Measurements from ENCODE around the gene NOC2L.
"Not testable (repeated sequence)": the region's sequence is repeated elsewhere in the genome, so short reads cannot be mapped to it uniquely, and the experiment has no call there.

The NOC2L gene

GRCh38 chr1:963746-964525, 4.9 kb upstream of the NOC2L start:
- in situ Hi-C loops (cut with MboI; ENCODE audit: low sequenced_read_pairs) = no loop called here

- in situ Hi-C loops (cut with MboI; ENCODE audit: low sequenced_read_pairs) = no loop called here
These were observed 4.2 kb upstream of the NOC2L start for GRCh38 chr1:963301-963651.

DNA sequence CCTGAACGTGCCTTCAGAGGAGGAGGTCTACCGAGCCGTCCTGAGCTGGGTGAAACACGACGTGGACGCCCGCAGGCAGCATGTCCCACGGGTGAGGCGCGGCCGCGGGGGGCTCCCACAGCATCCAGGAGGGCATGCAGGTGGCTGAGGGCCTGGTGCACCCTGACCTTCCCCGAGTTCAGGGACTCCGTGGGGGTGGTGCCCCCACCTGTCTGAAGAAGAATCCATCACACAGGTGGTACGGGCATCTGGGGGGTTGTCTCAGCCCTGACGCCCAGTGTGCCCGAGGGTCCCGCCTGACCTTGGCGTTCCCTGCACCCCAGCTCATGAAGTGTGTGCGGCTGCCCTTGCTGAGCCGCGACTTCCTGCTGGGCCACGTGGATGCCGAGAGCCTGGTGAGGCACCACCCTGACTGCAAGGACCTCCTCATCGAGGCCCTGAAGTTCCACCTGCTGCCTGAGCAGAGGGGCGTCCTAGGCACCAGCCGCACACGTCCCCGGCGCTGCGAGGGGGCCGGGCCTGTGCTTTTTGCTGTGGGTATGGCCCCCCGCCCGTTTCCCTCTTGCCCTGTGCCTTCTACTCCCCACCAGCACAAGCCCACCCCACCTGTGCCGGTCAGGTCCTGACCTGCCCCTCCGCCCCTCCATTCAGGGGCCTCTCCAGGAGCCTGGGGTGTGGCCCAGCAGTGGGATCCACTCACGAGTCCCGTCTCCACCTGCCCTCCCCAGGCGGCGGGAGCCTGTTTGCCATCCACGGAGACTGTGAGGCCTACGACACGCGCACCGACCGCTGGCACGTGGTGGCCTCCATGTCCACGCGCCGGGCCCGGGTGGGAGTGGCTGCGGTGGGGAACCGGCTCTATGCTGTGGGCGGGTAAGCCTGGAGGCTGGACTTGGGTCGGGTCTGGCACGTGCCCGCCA, 3.6 kb upstream of the NOC2L start:
- in situ Hi-C loops (cut with MboI; ENCODE audit: low sequenced_read_pairs) = no loop called here

DNA sequence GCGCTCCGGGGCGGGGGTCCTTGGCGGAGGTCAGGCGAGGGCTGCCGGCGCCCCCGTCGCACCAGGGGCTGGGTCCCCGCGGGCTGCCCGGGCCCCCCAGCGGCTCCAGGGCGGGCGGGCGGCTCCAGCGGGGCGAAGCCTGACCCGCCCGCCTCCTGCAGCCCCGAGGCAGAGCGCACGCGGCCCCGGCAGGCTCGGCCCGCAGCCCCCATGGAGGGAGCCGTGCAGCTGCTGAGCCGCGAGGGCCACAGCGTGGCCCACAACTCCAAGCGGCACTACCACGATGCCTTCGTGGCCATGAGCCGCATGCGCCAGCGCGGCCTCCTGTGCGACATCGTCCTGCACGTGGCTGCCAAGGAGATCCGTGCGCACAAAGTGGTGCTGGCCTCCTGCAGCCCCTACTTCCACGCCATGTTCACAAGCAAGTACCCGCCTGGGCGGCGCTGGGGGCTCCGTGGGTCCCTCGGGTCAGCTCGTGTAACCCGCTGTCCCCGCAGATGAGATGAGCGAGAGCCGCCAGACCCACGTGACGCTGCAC, 2.1 kb upstream of the NOC2L start:
- in situ Hi-C loops (cut with MboI; ENCODE audit: low sequenced_read_pairs) = no loop called here

DNA sequence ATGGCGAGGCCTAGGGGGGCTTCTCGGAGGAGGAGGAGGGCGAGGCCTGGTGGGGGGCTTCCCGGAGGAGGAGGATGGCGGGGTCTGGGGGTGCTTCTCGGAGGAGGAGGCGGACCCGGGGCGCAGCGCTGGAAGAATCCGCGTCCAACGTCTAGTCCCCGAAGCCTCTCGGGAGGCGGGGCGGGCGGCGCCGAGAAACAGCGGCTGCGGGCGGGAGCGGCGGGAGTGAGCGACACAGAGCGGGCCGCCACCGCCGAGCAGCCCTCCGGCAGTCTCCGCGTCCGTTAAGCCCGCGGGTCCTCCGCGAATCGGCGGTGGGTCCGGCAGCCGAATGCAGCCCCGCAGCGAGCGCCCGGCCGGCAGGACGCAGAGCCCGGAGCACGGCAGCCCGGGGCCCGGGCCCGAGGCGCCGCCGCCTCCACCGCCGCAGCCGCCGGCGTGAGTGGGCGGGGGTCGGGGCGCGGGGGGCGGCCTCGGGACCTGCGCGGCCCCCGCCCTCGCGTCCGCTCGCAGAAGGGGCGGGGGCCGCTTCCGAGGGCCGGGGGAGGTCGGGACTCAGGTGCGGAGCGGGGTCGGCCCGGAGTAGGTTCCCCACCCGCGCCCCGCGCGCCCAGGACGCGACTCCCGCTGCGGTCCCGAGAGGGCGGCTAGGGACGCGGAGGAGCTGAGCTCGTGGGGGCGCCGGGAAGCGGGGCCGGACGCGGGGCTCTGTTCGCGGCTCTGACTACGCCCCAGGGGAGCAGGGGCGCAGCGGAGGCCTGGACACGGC, 1.5 kb upstream of the NOC2L start, which contains the start of gene KLHL17:
Gene KLHL17, plus strand, starts transcription at position 222 of the 769 bp plus-strand sequence. Its CDS starts 110 bp downstream, at position 332.
- in situ Hi-C loops (cut with MboI; ENCODE audit: low sequenced_read_pairs) = no loop called here

DNA sequence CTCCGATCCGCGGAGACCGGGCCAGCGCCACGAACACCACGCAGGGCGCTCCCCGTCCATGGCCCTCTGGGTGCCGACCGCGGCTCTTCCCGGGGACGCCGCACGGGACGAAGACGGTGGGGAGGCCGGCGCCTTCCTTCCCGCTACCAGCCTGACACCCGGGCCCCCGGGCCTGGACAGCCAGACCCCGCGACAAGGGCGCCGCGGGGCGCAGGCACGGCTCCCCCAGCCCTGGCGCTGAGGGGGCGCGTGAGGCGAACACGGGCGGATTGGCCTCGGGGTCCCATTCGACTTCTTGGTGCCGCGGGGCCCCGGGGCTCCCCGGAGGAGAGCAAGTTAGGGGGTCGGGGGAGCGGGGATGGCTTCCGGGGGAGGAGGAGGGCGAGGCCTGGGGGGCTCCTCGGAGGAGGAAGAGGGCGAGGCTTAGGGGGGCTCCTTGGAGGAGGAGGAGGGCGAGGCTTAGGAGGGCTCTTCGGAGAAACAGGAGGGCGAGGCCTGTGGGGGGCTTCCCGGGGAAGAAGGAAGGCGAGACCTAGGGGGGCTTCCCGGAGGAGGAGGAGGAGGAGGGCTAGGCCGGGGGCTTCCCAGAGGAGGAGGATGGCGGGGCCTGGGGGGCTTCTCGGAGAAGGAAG, 791 bp upstream of the NOC2L start:
- in situ Hi-C loops (cut with MboI; ENCODE audit: low sequenced_read_pairs) = no loop called here

DNA sequence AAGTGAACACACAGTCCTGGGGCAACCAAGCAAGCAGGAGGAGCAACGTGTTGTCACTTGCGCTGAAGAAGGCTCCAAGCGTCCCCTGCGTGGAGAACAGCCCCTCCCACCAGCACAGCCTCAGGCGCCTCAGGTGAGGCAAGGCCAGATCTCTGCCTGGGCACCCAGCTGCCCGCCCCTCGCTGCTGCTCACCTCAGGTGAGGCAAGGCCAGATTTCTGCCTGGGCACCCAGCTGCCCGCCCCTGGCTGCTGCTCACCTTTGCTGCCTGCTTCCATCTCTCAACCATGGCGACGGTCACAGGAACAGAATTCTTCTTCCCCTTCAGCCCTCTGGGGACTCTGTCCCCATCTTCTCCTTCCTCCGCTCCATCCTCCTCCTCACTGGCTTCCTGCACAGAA, 2.4 kb downstream of the NOC2L start:
- in situ Hi-C loops (cut with MboI; ENCODE audit: low sequenced_read_pairs) = no loop called here

- in situ Hi-C loops (cut with MboI; ENCODE audit: low sequenced_read_pairs) = no loop called here
These were observed 3.6 kb downstream of the NOC2L start for GRCh38 chr1:955474-955873.

DNA sequence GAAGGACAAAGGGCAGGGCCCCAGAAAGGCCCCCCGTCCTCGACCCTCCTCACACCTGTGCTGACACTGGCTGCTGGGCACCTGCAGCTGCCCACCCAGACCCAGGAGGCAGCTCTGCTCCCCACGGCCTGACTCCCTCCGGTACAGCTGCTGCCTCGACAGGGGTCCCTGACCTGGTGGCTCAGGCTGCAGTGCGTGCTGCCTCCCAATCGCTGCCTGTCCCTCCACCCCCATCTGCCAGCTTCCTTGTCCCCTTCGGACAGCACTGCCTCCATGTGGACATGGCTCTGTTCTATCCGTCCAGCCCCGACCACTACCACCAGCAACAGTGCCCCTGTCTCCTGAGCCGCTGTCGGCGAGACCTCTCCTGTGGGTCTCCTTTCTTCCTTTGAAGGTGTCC, 4.1 kb downstream of the NOC2L start:
- in situ Hi-C loops (cut with MboI; ENCODE audit: low sequenced_read_pairs) = no loop called here

DNA sequence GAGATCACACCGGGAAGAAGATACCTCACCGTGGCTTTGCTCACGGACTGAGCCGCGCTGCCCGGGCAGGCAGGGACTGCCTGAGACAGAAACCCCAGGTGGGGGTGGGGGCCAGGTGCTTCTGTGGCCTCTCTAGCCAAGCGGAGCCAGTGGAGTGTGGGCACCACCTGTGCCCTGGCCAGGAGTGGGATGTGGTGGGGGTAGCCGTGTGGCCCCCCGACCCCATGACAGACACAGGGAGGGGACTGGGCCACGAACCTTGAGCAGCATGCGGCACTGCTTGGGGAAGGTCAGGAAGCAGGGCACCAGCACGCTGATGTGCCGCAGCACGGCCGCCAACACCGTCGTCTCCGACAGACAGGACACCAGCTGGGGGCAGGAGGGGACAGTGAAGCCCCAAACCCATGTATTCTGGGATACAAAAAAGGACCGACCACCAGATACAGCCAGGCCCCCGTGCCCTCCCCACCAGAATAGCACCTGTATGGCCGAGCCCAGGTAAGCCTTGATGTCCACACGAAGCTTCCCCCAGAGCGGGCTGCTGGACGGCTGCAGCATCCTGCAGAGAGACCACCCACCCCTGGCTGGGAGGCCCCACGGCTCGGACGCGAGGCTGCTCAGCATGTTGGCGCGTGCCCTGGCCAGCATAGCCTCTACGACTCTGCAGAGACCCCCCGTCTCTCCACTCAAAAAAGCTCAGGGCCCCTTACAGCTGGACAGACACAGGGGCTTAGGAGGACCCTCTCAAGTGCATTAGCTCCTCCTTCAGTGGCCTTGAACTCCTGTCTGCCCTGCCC, 5.3 kb downstream of the NOC2L start:
- in situ Hi-C loops (cut with MboI; ENCODE audit: low sequenced_read_pairs) = no loop called here

- in situ Hi-C loops (cut with MboI; ENCODE audit: low sequenced_read_pairs) = no loop called here
These were observed 6.5 kb downstream of the NOC2L start for GRCh38 chr1:952603-953002.

DNA sequence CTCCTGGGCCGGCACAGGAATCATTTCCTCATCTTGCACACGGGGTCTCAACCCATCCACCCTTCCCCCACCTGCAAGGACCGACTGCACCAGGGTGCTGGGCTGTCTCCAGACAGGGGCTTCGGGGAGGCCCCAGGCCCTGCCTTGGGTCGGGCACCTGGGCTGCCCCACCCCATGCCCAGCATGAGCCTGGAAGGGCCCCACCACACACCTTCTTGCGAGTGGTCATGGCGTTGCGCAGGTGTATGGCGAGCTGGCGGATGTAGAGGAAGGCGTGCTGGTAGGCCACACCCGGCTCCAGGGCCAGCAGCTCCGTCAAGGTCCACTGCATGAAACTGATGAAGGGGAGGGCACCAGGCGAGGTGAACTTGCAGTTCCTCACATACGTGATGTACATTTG, 6.9 kb downstream of the NOC2L start:
- in situ Hi-C loops (cut with MboI; ENCODE audit: low sequenced_read_pairs) = no loop called here

DNA sequence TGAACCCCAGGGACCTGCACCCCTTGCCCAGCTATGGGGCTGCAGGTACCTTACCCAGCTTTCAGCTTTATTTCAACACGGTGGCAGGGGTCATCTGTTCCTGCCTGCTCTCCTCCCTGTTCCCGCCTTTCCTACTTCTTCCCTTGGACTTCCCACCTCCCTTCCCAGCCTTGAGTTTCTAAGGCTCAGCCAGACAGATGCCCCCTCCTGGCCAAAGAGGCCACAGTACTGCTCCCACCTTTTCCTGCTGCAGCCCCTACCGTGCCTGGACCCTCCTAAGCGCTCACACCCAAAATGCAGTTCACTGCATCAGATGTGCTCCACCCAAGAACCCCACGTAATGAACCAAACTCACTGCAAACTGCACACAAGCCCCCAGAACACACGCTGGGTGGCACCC, 7.7 kb downstream of the NOC2L start:
- in situ Hi-C loops (cut with MboI; ENCODE audit: low sequenced_read_pairs) = no loop called here

- in situ Hi-C loops (cut with MboI; ENCODE audit: low sequenced_read_pairs) = no loop called here
These were observed 8.2 kb downstream of the NOC2L start for GRCh38 chr1:950881-951280.

DNA sequence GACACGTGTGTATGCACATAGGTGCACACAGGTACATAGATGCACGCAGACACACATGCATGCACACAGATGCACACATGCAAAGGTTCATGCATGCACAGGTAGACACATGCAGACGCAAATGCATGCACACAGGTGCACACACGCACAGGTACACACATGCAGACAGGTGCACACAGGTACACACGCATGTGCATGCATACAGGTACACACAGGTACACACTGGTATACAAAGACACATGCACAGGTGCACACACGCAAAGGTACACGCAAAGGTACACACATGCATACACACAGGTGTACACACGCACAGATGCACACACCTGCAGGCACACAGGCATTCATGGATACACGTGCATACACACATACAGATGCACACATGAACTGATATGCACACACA, 8.8 kb downstream of the NOC2L start:
- in situ Hi-C loops (cut with MboI; ENCODE audit: low sequenced_read_pairs) = no loop called here

GRCh38 chr1:947958-948357, 11.1 kb downstream of the NOC2L start:
- in situ Hi-C loops (cut with MboI; ENCODE audit: low sequenced_read_pairs) = no loop called here

DNA sequence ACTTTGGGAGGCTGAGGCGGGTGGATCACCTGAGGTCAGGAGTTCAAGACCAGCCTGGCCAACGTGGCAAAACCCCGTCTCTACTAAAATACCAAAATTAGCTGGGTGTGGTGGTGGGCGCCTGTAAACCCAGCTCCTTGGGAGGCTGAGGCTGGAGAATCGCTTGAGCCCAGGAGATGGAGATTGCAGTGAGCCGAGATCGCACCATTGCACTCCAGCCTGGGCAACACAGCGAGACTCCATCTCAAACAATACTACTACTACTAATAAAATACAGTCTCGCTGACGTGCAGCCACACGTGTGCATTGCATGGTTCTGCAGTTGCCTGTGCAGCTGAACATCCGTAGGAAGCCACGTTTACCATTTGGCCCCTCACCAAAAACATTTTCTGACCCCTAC, 12.2 kb downstream of the NOC2L start:
- in situ Hi-C loops (cut with MboI; ENCODE audit: low sequenced_read_pairs) = not testable (repeated sequence)

GRCh38 chr1:945688-946556, 13.1 kb downstream of the NOC2L start:
- in situ Hi-C loops (cut with MboI; ENCODE audit: low sequenced_read_pairs) = no loop called here

Measured in HL-60/S4 treated with phorbol 12-myristate 13-acetate at 8.2 ng/mL for 4 days and 3 days (cell line).